Effector memory CD8-positive, alpha-beta T cell (primary cell): ENCODE measurements around the gene ADAMTS18.

Experiments
- ATAC-seq: fragments of 150-1000 bp; cut with Tn5 transposase; replicated peaks from 2 replicates; pipeline ENCODE4 v1.10.0; 2021; ENCODE audit warnings: mild to moderate bottlenecking, moderate library complexity
- DNase-seq, 3 experiments: peaks; one replicate each; pipeline ENCODE4 v3.0.0; 2021
- H3K27ac Mint-ChIP-seq, 2 donors: one replicate each; pipeline ENCODE4 v1.8.0; 2022; ENCODE audit warnings: mild to moderate bottlenecking in 2 of 2, mixed read lengths in 2 of 2, moderate library complexity in 2 of 2
- H3K27me3 Mint-ChIP-seq, 2 donors: one replicate each; pipeline ENCODE4 v1.8.0; 2022; ENCODE audit warnings: mixed read lengths in 2 of 2
- H3K36me3 Mint-ChIP-seq: one replicate; pipeline ENCODE4 v1.8.0; 2022; ENCODE audit warnings: mild to moderate bottlenecking, moderate library complexity, mixed read lengths; ENCODE audit not compliant: insufficient read depth
- H3K4me1 Mint-ChIP-seq, 2 donors: one replicate each; pipeline ENCODE4 v1.8.0; 2022; ENCODE audit warnings: low read depth in 2 of 2, mixed read lengths in 2 of 2
- H3K4me3 Mint-ChIP-seq, 2 donors: one replicate each; pipeline ENCODE4 v1.8.0; 2022; ENCODE audit warnings: mild to moderate bottlenecking in 2 of 2, mixed read lengths in 2 of 2, moderate library complexity in 2 of 2
- H3K9me3 Mint-ChIP-seq, 2 donors: one replicate each; pipeline ENCODE4 v1.8.0; 2022; ENCODE audit warnings: mixed read lengths in 2 of 2

ADAMTS18 gene

DNA sequence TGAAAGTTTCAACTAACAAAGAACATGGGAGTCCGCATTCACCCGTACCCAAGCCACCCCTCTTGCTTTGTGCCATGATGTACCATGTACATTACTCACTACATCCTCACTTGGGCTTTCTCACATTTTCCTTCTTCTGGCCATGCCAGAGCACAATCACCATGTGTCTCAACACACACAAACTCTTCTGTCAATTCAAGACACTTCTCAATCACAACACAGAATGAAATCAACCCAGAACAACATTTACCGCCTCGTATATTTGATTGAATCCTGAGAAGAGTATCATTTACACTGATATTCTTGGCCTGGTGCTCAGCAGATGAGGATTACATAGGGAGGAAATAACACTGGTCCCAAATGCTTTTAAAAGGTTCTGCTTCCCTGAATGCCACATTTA is 4.5 kb downstream of the ADAMTS18 start:
- no peak for DNase-seq
- Mint-ChIP-seq H3K4me1 (no peaks in the 10 kb centered on the region), H3K27ac (no peak overlapping the region), H3K27me3 (peaks cover 16 to 27% of the 10 kb centered on the region in 2 donors), H3K9me3 (peaks cover 0 to 3% of the 10 kb centered on the region in 2 donors), H3K4me3 (no peak overlapping the region), H3K36me3 (no peaks in the 10 kb centered on the region)
- ATAC-seq, result no peak

DNA sequence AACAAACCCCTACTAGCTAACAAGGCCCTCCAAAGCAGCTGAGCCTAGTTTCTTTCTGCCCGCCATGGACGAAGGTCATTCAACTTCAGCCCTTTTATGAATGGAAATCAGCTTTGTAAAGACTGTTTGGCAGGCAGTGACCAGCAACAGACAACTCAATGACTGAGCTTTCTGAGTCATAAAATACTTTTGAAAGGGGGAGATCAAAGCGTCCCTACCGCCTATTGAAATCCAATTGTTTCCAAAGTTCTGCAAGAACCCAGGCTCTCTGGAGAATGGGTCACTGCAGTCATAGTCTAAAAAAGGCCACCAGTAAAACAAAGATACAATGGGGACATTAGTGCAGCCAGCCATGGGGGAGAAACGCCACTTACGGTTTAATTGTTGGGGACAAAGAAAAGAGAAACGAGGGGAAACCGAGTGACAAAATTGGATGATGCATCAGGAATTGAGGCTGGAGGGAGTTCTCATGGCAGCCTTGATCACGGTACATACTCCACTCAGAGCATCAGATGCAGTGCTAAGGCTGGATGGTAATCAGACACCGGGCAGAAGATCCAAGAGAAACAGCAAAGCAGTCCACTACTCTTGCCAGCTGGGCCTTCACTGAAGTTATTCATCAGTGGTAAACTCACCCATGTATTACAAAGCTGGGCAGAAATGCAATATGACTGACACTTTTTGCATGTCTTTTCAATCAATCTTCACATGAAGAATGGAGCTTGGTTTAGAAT is 9.8 kb downstream of the ADAMTS18 start:
- Mint-ChIP-seq H3K4me3 (no peak overlapping the region), H3K27ac (no peak overlapping the region), H3K27me3 (peaks cover 5% of the 10 kb centered on the region in 2 donors), H3K36me3 (no peaks in the 10 kb centered on the region), H3K9me3 (peaks cover 0 to 3% of the 10 kb centered on the region in 2 donors), H3K4me1 (no peaks in the 10 kb centered on the region)
- ATAC-seq (no peak), DNase-seq (no peak)

DNA sequence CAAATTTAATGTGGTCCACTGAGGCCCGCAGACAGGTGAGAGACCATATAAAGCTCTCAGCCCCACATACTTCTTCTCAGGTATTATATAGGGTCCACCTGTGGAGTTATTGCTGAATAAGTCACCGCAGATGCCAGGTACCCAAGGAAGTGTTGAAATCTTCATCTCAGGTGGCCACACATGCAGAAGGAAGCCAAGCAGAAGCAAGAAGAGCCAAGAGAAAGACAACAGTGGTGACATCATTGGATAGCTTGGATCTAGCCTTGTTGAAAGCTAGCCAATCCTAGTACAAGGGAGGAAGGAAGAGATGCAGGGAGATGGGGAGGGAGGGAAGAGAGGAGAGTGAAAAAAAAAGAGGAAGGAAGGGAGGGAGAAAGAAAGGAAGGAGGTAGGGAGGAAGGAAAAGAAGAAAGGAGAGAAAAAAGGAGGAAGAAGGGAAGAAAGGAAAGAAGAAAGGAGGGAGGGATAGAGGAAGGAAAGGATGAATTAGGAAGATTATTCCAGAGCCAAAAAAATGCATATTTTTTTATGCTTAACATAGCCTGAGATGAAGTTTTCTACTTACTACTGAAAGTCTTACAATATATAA is 12.5 kb downstream of the ADAMTS18 start:
- no peaks in the 10 kb centered on the region for H3K36me3 Mint-ChIP-seq
- no peaks in the 10 kb centered on the region for H3K9me3 Mint-ChIP-seq
- no peaks in the 10 kb centered on the region for H3K4me1 Mint-ChIP-seq
- H3K27me3 Mint-ChIP-seq, result no peaks in the 10 kb centered on the region
- ATAC-seq, result no peak
- no peak for DNase-seq
- no peak overlapping the region for H3K27ac Mint-ChIP-seq
- no peak overlapping the region for H3K4me3 Mint-ChIP-seq

DNA sequence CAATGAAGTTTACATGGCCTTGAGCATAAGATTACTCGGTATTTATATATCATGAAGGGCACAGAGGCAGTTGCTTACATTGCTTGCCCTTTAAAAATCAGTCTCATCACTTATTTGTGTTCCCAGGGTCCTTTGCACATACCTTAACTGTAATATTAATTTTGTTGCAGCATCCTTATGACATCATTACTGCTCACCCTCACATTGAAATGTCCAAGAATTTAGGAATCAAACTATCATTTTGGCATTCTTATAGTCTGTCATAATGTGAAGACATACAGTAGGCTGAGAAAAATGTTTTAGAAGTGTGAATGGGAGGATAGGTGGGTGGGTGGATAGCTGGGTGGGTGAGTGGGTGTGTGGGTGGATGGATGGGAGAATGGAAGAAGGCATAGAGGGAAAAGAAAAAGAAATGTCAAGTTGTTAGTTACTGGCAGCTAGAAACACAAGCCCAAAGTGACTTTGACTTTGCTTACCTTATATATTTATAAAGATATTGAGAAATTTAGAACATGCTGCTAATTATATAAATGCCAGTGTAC is 17.8 kb downstream of the ADAMTS18 start:
- Mint-ChIP-seq H3K27me3 (no peaks in the 10 kb centered on the region), H3K4me3 (no peak overlapping the region), H3K9me3 (peaks cover 0 to 2% of the 10 kb centered on the region in 2 donors), H3K36me3 (no peaks in the 10 kb centered on the region), H3K27ac (no peak overlapping the region), H3K4me1 (no peaks in the 10 kb centered on the region)
- ATAC-seq (no peak), DNase-seq (no peak)

DNA sequence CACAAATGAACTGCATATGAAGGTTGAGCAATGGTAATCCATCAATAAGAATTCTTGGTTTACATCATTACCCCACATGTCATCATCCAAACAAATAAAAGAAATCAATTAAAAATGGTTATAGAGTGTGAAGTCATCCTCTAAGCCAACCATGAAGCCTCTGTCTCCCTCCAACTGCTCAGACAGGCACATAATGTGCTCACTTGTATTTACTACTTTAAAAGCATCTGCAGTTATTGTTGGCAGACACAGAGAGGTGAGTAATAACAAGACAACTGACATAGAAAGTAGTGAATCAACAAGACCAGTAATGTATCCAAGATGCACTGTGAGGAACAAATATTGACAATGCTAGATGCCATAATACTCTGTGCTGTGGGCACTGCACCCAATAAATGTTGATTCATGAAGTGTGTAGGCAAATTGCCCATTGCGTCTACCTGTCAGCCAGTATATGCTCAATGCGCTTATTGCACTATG is 20.0 kb downstream of the ADAMTS18 start:
- peaks cover 0 to 2% of the 10 kb centered on the region in 2 donors for H3K9me3 Mint-ChIP-seq
- DNase-seq, result no peak
- ATAC-seq, result no peak

DNA sequence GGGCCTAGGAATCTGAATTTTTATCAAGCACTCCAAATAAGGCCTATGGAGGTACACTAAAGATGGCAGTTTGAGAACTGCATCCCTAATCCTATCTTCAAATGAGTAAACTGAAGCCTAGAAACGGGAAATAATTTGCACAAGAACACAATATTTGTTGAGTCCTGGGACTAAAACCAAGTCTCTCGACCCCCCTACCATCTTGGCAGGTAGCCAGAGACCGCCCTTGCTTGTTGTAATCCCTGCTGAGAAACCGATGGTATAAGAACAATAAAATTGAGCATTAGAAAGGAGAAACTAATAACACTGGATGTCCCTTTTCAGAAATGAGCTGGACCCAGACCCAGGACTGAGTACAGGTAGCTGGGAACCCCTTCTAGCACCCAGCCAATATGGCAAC is 24.4 kb downstream of the ADAMTS18 start:
- Mint-ChIP-seq H3K4me1 (no peaks in the 10 kb centered on the region), H3K9me3 (peaks cover 0 to 2% of the 10 kb centered on the region in 2 donors), H3K4me3 (no peak overlapping the region), H3K27me3 (no peaks in the 10 kb centered on the region), H3K27ac (no peak overlapping the region), H3K36me3 (no peaks in the 10 kb centered on the region)
- ATAC-seq, result no peak
- DNase-seq, result no peak

More for the DNA sequence above, 20.0 kb downstream of the ADAMTS18 start:
- Mint-ChIP-seq H3K36me3 (no peaks in the 10 kb centered on the region), H3K4me1 (no peaks in the 10 kb centered on the region), H3K27me3 (no peaks in the 10 kb centered on the region), H3K27ac (no peak overlapping the region), H3K4me3 (no peak overlapping the region)

DNA sequence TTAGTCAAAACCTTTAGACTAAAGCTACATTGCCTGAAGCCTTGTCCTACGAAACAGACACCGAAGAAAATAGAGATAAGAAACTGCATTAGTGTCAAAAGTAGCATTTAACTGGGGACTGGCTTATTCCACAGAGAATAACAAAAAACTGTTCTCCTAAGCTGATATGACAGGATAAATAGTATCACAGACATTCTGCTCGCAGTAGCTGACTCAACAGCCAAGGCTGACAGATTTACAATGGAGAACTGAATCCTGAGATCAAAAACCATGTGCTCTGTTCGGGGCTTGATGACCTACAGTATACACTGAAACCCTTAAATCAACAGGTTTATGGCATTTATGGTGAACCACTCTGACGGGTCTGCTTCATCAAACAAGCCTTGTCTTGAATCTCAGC is 25.5 kb downstream of the ADAMTS18 start:
- no peaks in the 10 kb centered on the region for H3K4me1 Mint-ChIP-seq
- H3K27ac Mint-ChIP-seq, result no peak overlapping the region
- H3K4me3 Mint-ChIP-seq, result no peak overlapping the region
- H3K36me3 Mint-ChIP-seq, result no peaks in the 10 kb centered on the region
- no peaks in the 10 kb centered on the region for H3K9me3 Mint-ChIP-seq
- ATAC-seq (no peak), DNase-seq (no peak)
- no peaks in the 10 kb centered on the region for H3K27me3 Mint-ChIP-seq

DNA sequence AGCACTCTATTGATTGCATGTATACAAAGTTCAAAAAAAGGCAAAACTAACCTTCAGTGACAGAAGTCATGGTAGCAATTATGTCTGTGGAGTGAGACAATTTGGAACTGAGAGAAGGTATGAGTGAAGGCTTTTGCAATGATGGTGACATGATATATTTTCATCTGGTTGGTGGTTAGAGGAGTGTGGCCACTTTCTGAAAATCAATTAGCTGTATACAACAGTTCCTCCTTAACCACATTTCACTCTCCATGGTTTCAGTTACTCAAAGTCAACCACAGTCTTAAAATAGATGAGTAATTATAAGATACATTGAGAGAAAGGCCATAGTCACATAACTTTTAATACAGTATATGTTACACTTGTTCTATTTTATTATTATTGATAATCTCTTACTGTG is 26.2 kb downstream of the ADAMTS18 start:
- no peak overlapping the region for H3K27ac Mint-ChIP-seq
- DNase-seq (no peak), ATAC-seq (no peak)
- peaks cover 0 to 5% of the 10 kb centered on the region in 2 donors for H3K27me3 Mint-ChIP-seq
- no peak overlapping the region for H3K4me3 Mint-ChIP-seq
- H3K9me3 Mint-ChIP-seq, result no peaks in the 10 kb centered on the region
- H3K36me3 Mint-ChIP-seq, result no peaks in the 10 kb centered on the region
- no peaks in the 10 kb centered on the region for H3K4me1 Mint-ChIP-seq

DNA sequence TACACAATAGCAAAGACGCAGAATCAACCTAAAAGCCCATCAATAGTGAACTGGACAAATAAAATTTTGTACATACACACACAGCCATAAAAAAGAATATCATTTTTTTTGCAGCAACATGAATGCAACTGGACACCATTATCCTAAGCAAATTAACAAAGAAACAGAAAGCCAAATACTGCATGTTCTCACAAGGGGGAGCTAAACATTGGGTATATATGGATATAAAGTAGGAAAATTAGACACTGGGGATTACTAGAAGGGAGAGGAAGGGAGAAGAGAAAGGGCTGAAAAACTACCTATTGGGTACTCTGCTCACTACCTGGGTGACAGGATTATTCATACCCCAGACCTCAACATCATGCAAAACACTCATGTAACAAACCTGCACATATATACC is 28.2 kb downstream of the ADAMTS18 start:
- Mint-ChIP-seq H3K4me3 (no peak overlapping the region), H3K27ac (no peak overlapping the region), H3K9me3 (no peaks in the 10 kb centered on the region), H3K36me3 (no peaks in the 10 kb centered on the region), H3K27me3 (peaks cover 0 to 11% of the 10 kb centered on the region in 2 donors), H3K4me1 (no peaks in the 10 kb centered on the region)
- DNase-seq, result no peak
- no peak for ATAC-seq

DNA sequence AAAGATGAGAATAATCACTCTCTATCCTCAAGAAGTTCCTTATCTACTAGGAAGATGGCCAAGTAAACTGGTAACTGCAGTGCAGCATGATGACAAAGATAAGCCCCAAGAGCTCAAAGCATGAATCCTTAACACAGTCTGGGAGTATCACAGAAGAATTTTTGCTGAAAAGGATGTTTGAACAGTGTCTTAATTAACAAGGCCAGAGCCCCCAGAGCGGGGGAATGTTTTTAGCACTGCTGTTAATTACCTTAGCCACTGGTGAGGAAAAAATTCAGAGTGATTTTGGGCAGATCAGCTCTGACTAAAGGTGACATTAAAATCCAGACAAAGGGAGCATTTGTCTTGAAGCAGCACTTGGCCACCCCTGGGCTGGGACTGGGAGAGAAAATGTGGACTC is 30.1 kb downstream of the ADAMTS18 start:
- Mint-ChIP-seq H3K4me3 (no peak overlapping the region), H3K27ac (no peak overlapping the region), H3K36me3 (no peaks in the 10 kb centered on the region), H3K27me3 (peaks cover 0 to 22% of the 10 kb centered on the region in 2 donors), H3K4me1 (no peaks in the 10 kb centered on the region), H3K9me3 (no peaks in the 10 kb centered on the region)
- DNase-seq, result no peak
- ATAC-seq, result no peak

DNA sequence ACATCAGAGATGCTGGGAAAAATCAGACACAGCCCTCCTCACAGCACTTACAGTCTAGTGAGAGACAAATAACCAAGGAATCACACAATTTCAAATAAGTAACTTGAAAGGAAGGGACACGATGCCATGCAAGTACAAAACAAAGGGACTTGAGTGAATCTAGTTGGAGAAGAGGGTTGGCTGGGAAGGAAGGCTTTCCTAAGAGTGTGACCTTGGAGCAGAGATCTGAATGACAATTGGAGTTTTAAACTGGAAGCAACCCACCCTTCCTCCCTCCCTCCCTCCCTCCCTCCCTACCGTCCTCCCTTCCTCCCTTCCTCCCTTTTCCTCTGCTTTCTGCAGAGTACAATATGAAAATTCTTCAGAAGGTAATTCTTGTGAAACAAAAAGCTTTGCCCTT is 31.1 kb downstream of the ADAMTS18 start:
- Mint-ChIP-seq H3K27ac (no peak overlapping the region), H3K36me3 (no peaks in the 10 kb centered on the region), H3K4me1 (no peaks in the 10 kb centered on the region), H3K27me3 (peaks cover 0 to 29% of the 10 kb centered on the region in 2 donors), H3K9me3 (no peaks in the 10 kb centered on the region), H3K4me3 (no peak overlapping the region)
- DNase-seq (no peak), ATAC-seq (no peak)

DNA sequence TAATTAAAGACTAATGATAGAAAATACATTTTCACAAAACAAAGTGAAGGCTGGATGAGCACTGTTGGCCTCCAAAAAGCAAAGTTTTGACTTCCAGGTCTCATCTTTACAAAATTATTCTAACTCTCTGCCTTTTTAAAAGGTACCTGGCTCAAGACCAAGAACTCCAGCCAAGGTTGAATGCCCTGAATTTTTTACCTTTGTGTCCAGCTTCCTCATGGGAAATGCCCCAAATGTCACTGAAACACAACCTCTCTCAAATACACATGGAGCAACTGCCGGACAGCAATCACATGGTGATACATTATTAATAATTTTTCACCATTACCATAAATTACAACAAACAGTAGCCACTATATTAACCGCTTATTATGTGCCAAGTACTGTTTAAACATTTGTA is 32.2 kb downstream of the ADAMTS18 start:
- ATAC-seq, result no peak
- Mint-ChIP-seq H3K36me3 (no peaks in the 10 kb centered on the region), H3K4me1 (no peaks in the 10 kb centered on the region), H3K27me3 (peaks cover 6 to 30% of the 10 kb centered on the region in 2 donors), H3K9me3 (no peaks in the 10 kb centered on the region), H3K4me3 (no peak overlapping the region), H3K27ac (no peak overlapping the region)
- DNase-seq, result no peak

DNA sequence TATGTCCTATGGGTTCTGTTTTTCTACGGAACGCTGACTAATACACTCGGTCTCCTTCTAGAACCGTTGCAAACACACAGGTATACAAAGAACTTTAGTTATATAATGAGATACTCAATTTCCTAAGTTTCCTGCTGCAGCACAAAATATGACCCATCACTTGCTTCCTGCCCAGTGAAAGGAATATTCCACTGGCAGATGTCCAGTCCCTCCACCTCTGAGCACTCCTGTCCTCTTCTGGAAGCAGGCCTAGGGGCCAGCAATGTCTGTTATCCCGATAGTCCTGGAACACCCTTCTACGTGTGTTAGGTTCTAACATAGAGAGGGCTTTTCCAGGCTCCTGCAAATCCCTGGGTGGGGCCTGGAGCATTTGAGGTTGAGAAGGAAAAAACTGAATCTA is 32.7 kb downstream of the ADAMTS18 start:
- Mint-ChIP-seq H3K9me3 (no peaks in the 10 kb centered on the region), H3K4me1 (no peaks in the 10 kb centered on the region), H3K27ac (no peak overlapping the region), H3K36me3 (no peaks in the 10 kb centered on the region), H3K27me3 (peaks cover 6 to 30% of the 10 kb centered on the region in 2 donors), H3K4me3 (no peak overlapping the region)
- DNase-seq, result no peak
- ATAC-seq, result no peak

DNA sequence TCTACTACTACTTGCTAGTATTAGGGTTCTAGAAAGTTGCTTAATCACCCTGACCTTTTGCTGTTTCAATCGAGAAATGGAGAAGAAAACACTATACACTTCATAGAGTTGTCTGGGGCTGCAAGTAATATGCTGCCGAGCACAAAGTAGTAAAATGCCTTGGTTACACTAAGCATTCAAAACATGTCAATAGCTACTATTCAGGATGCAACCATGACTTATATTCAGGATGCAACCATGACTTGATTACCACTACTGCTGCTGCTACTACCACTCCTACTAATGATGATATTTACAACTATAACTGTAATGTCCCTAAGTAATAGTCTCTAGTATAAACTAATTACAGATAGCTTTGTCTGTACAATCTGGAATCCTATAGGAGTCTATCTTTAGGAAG is 35.3 kb downstream of the ADAMTS18 start:
- no peak overlapping the region for H3K4me3 Mint-ChIP-seq
- no peak for ATAC-seq
- H3K4me1 Mint-ChIP-seq, result no peaks in the 10 kb centered on the region
- no peaks in the 10 kb centered on the region for H3K9me3 Mint-ChIP-seq
- H3K36me3 Mint-ChIP-seq, result no peaks in the 10 kb centered on the region
- DNase-seq, result no peak
- H3K27me3 Mint-ChIP-seq, result peaks cover 6 to 30% of the 10 kb centered on the region in 2 donors
- H3K27ac Mint-ChIP-seq, result no peak overlapping the region
